ENCODE results near the gene MAP6D1. TPM values are rescaled to one million over a fixed set of nuclear protein-coding genes. Genes with fewer than 3 reads are reported as not detected.

The MAP6D1 gene
- total and polyA plus RNA-seq, 7 donors, result 0.34 to 2.1 (median 0.63) TPM; not detected in 3

DNA sequence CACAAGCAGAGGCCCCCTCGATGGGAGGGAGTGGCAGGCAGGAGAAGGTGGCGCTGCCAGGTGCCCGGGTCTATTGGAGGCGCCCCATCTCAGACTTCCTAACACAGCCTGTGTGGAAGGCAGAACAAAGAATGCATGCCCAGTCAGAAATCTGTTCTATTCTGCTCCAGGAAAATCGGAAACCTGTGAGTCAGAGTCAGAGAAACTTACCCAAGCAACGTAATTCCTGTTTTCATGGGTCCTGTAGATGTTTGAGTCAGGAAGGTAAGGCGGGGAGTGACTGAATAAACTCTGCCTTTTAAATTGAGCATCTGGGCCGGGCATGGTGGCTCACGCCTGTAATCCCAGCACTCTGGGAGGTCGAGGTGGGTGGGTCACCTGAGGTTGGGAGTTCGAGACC is 13.7 kb downstream of the MAP6D1 start:
- DNase-seq, result no peak
- Histone ChIP-seq H3K9me3 (no peaks in the 10 kb centered on the region), H3K4me3 (no peak overlapping the region), H3K27ac (no peak overlapping the region), H3K27me3 (no peaks in the 10 kb centered on the region), H3K36me3 (peaks cover 12 to 62% (median 37%) of the 10 kb centered on the region in 4 donors), H3K4me1 (no peaks in the 10 kb centered on the region)
- 92 to 97% methylated on average over 11 of the region's 11 CpGs for whole genome bisulfite sequencing, 2 donors
- TF ChIP-seq POLR2A (IDR thresholded peaks at IDR 0.05), result no peak
- no peak for TF ChIP-seq EP300 (IDR thresholded peaks at IDR 0.05)
- TF ChIP-seq POLR2AphosphoS5 (IDR thresholded peaks at IDR 0.05), result no peak
- intact Hi-C loops (cut with DNase I), result no loop called here

DNA sequence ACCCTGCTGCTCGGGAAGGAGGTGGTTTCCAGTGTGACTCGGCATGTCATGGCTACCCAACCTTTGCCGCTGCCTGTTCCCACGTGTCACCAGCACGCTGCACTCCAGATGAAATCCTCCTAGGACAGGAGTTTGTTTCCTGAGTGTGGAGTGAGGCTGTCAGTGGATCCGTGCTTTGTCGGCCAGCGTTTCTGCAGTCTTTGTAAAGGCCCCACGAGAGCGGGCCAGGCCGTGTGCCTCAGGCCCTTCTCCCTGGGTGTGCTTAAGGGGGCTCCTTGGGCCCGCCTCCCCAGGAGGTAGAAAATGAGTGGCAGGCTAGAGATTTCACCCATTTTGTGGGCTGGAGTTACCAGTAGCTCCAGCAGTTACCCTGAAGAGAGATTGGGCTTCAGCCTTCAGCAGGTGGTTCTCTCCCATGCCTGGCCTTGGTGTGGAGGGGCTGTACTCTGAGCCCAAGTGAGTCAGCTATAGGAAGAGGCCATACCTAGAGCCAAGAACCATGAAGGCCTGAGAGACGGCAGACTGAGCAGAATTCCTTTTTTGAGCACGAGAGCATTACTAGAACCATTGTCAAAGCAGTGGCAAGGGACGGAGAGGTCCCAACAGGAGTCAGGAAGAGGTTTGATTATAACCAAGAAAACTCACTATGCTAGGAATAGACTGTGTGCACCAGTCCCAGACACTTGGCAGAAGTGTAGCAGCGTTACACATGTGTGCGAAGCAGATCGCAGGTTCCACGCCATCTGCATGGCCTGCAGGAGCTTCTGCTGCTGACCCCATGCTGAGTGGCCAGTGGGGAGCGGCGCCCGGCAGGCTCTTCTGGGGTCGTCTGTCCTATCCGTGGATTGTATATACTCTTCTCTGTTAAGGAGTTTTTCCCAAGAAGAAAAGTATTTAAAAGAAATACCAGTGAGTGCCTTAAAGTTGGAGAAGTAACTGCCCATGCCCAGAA is 14.5 kb downstream of the MAP6D1 start:
- Histone ChIP-seq H3K4me1 (no peaks in the 10 kb centered on the region), H3K4me3 (no peak overlapping the region), H3K36me3 (peaks cover 16 to 64% (median 38%) of the 10 kb centered on the region in 4 donors), H3K27me3 (no peaks in the 10 kb centered on the region), H3K9me3 (no peaks in the 10 kb centered on the region), H3K27ac (no peak overlapping the region)
- DNase-seq, result no peak
- 92 to 95% methylated on average over 24 of the region's 24 CpGs for WGBS, 2 donors
- intact Hi-C loops (cut with DNase I), result no loop called here
- TF ChIP-seq POLR2A (IDR thresholded peaks at IDR 0.05) (no peak), POLR2AphosphoS5 (IDR thresholded peaks at IDR 0.05) (no peak), EP300 (IDR thresholded peaks at IDR 0.05) (no peak)
- TF ChIP-seq, protein P1, sequence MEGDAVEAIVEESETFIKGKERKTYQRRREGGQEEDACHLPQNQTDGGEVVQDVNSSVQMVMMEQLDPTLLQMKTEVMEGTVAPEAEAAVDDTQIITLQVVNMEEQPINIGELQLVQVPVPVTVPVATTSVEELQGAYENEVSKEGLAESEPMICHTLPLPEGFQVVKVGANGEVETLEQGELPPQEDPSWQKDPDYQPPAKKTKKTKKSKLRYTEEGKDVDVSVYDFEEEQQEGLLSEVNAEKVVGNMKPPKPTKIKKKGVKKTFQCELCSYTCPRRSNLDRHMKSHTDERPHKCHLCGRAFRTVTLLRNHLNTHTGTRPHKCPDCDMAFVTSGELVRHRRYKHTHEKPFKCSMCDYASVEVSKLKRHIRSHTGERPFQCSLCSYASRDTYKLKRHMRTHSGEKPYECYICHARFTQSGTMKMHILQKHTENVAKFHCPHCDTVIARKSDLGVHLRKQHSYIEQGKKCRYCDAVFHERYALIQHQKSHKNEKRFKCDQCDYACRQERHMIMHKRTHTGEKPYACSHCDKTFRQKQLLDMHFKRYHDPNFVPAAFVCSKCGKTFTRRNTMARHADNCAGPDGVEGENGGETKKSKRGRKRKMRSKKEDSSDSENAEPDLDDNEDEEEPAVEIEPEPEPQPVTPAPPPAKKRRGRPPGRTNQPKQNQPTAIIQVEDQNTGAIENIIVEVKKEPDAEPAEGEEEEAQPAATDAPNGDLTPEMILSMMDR (IDR thresholded peaks at IDR 0.05), result no peak

DNA sequence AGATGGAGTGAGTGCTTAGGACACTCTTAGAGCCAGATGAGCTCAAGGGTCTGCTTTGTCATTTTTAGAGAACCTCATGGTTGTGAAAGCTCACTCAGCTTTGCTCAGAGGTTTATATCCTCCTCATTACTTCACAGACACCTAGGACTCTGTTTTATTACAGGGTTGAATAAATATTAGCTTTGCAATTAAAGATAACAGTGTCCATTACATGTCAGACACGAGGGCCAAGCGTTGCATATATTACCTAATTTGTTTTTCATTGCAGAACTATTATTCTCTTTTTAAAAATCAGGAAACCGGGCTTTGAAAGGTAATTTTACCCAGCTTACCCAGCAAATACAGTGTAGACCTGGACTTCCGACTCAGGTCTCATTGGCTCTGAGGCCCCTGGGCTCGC is 16.1 kb downstream of the MAP6D1 start:
- 47 to 81% methylated on average over 5 of the region's 5 CpGs for WGBS, 2 donors
- Histone ChIP-seq H3K4me1 (no peaks in the 10 kb centered on the region), H3K36me3 (peaks cover 16 to 81% (median 48%) of the 10 kb centered on the region in 4 donors), H3K27me3 (no peaks in the 10 kb centered on the region), H3K4me3 (no peak overlapping the region), H3K9me3 (no peaks in the 10 kb centered on the region), H3K27ac (no peak overlapping the region)
- intact Hi-C loops (cut with DNase I), result no loop called here
- TF ChIP-seq POLR2AphosphoS5 (IDR thresholded peaks at IDR 0.05) (no peak), POLR2A (IDR thresholded peaks at IDR 0.05) (no peak), EP300 (IDR thresholded peaks at IDR 0.05) (no peak)
- TF ChIP-seq, protein P1 (IDR thresholded peaks at IDR 0.05), result no peak
- no peak for DNase-seq

- Histone ChIP-seq H3K4me1 (no peaks in the 10 kb centered on the region), H3K36me3 (peaks cover 16 to 90% (median 54%) of the 10 kb centered on the region in 4 donors), H3K4me3 (no peak overlapping the region), H3K9me3 (no peaks in the 10 kb centered on the region), H3K27ac (no peak overlapping the region), H3K27me3 (no peaks in the 10 kb centered on the region)
- TF ChIP-seq POLR2A (IDR thresholded peaks at IDR 0.05) (no peak), POLR2AphosphoS5 (IDR thresholded peaks at IDR 0.05) (no peak), EP300 (IDR thresholded peaks at IDR 0.05) (no peak)
- TF ChIP-seq, protein P1 (IDR thresholded peaks at IDR 0.05), result no peak
- WGBS, 2 donors, result 93 to 94% methylated on average over 11 of the region's 11 CpGs
- no peak for DNase-seq
- intact Hi-C loops (cut with DNase I), result no loop called here
These were observed 17.0 kb downstream of the MAP6D1 start for GRCh38 chr3:183808355-183808754.

- H3K4me1 ChIP-seq, result no peaks in the 10 kb centered on the region
These were observed 17.5 kb downstream of the MAP6D1 start for GRCh38 chr3:183807881-183808280.

More at GRCh38 chr3:183807881-183808280, 17.5 kb downstream of the MAP6D1 start:
- DNase-seq, result no peak
- no peak overlapping the region for H3K27ac ChIP-seq
- no peak overlapping the region for H3K4me3 ChIP-seq
- no peak for TF ChIP-seq POLR2AphosphoS5 (IDR thresholded peaks at IDR 0.05)
- TF ChIP-seq, protein P1 (IDR thresholded peaks at IDR 0.05), result no peak
- peaks cover 17 to 95% (median 54%) of the 10 kb centered on the region in 4 donors for H3K36me3 ChIP-seq
- H3K27me3 ChIP-seq, result no peaks in the 10 kb centered on the region
- 97 to 98% methylated on average over 12 of the region's 12 CpGs for WGBS, 2 donors
- intact Hi-C loops (cut with DNase I), result no loop called here
- no peaks in the 10 kb centered on the region for H3K9me3 ChIP-seq

All from sigmoid colon (tissue), 7 donors.